CD4-positive, alpha-beta T cell treated with Interleukin-6 for 4 hours (primary cell): ENCODE data around the gene SNX32.

Experiments used
- DNase-seq: peaks from one replicate; pipeline ENCODE4 v3.0.0-alpha.2; 2020; ENCODE audit warnings: mixed read lengths

SNX32 gene

GRCh38 chr11:65833297-65834030, at the start of gene SNX32:
TSS of gene SNX32 (plus strand) at chr11:65833963. CDS start at chr11:65834066, 103 bp downstream.
- peak; percentile 97 for DNase-seq

GRCh38 chr11:65785319-65786007, 48.3 kb upstream of the SNX32 start:
- DNase-seq, result no peak

- DNase-seq, result peak; percentile 34
Measured at GRCh38 chr11:65786008-65786785, 47.6 kb upstream of the SNX32 start.

DNA sequence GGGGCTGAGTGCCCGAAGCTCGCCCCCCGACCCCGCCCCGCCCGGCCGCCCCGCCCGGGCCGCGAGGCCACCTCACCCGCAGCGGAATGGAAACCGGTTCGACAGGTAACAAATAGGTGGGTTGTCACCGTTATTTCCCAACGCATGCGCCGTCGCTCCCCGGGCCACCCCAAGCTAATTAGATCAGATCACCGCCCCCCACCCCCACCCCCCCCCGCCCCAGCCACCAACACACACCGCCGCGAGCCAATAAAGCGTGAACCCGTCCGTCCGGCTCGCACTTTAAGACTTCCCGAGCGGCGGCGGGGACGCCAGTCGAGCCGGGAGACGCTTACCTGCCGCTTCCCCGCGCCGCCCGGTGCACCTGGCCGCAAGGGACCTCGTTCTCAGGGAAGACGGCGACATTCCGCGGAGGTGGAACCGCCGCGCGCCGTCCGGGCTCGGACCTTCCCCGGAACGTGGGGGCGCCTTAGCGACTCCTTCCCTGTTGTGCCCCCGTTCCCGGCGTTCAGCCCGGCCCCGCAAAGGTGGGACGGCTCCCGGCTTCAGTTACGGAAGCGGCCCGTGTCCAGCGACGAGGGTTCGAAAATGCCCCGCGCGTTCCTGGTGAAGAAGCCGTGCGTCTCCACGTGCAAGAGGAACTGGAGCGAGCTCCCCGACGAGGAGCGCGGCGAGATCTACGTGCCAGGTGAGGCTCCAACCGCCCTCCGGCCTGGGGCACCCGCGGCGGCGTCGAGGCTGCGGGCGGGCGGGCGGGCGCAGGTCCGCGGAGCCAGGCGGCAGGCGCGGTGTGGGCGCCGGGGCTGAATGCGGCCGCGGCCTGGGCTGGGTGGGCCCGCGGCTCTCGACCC, 46.8 kb upstream of the SNX32 start, which contains the start of gene OVOL1:
Gene OVOL1 (plus strand): TSS at position 278 of the 851 bp plus-strand sequence. CDS start 311 bp downstream, at position 589.
- peak; percentile 53 for DNase-seq

GRCh38 chr11:65787649-65788622, 45.8 kb upstream of the SNX32 start:
- no peak for DNase-seq

GRCh38 chr11:65788821-65789220, 44.9 kb upstream of the SNX32 start:
- no peak for DNase-seq

GRCh38 chr11:65789230-65790103, 44.3 kb upstream of the SNX32 start:
- no peak for DNase-seq

- no peak for DNase-seq
Measured at GRCh38 chr11:65790104-65790901, 43.5 kb upstream of the SNX32 start.

DNA sequence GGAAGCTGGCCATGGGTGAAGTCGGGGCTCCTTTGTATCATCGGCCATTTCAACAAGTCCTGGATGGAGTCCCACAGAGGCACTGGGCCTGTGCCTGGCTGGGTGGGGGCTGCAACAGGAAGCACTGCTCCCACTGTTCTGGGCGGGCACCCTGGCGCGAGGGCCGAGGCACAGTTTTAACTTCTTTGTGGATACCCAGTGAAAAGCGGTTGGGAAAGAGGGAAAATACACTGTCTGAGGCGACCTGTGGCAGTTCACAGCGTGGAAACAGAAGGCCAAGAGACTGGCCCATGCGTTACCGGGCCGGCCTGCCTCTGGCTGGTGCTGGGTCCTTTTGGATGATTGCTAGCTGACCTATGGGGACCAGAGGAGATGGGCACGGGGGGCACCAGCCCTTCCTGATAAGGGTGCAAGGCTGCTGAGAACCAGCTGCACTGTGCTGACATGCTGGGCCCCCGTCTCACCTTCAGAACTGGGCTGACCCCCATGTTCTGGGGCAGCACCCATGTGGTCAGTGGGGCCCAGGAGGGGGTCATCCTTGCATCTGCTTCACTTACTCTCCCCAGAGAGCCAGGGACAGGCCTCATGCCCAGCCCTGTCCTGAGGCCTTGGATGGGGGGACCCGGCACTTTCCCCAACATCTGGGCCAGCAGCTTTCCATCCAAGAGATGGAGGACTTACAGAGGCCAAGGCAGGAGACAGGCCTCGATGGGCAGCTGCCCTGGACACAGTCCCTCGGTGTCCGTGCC, 42.7 kb upstream of the SNX32 start:
- DNase-seq, result no peak

DNA sequence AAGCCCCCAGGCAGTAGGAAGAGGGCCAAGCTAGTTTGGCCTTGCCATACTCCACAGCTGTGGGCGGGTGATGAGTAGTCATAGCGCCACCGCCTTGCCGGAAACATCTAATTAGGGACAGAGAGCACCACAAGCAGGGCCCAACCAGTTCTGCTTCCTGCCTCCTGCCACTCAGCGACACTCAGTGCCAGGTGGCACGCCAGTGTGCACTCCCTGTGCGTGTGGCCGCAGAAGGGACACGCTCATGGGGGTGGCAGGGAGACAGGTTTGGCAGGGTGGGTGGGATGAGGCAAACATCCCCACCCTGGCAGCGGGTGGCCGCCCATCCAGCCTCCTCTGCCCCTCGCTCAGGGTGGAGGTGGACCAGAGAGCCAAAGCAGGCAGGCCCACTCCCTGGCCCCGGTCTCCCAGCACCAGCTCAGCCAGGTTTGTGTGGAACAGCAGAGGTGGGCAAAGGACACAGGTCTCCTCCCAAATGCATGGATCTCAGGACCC, 42.0 kb upstream of the SNX32 start:
- DNase-seq, result no peak

DNA sequence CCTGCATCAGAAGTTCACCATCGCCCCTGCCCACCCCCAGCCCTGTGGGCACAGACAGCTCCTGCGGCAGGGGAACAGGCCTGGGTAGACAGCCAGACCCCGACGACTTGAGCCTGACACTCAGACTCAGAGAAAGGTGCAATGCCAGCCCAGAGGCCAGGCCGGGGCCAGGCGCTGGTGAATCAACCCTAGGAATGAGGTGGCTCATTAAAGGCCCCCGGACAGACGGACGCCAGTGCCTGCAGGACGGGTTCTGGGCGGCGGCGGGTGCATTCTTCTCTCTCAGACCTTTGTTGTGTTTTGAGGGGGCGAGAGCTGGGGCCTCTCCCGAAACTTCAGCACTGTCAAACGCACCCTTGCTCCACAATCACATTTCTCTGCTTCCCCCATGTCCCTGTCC, 41.3 kb upstream of the SNX32 start:
- no peak for DNase-seq

DNA sequence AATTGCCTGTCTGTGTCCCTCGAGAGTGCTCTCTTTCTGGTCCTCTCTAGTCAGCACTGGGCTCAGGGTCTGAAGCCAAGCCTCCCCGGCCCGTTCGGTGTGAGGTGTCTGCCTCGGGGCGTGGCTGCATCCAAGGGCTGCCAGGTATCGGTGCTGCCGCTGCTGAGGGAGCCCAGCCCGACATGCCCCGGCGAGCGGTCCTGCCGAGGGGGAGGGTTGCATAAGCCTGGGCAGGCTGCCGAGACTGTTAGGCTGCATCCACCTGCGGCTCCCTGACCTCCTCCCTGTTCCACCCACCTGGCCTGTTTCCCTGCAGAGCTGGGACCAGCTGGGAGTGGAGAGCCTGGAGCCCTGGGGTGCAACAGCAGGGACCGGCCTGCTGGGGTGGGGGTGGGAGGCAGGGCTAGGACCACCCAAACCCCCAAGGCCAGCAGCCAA, 40.6 kb upstream of the SNX32 start:
- DNase-seq, result no peak

DNA sequence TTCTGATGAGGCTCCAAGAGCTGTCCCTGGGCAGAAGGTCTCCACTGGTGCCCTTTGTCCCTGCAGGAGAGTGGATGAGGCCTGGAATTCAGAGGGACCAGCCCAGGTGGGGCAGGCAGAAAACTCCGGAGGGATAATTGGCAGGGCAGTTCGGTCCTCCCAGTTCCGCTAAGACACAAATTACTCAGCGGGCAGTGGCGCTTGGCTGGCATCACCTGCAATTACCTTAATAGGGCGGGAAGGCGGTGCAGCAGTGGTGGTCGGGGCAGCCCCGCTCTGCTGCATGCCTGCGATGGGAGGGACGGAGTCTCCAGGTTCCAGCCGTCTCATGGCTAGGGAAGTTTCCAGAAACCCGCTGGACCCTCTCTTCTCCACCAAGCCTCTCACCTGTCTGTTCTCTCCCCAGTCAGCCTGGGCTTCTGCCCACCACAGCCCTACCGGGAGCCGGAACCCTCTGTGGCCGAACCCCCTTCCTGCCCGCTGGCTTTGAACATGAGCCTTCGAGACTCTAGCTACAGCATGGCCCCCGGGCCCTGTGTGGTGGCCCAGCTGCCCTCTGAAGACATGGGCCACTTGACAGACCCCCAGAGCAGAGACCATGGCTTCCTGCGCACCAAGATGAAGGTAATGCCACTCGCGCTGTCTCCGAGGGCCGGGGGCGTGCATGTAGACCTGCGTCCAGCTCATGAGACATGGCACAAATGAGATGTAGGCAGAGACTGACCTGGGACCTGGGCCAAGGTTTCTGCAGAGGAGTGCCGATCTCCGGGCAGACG, 40.0 kb upstream of the SNX32 start:
- DNase-seq, result no peak

GRCh38 chr11:65794570-65795510, 38.9 kb upstream of the SNX32 start:
- DNase-seq, result no peak

GRCh38 chr11:65796726-65797601, 36.8 kb upstream of the SNX32 start:
- DNase-seq, result no peak
